Measurements from ENCODE around the gene SLC5A10.

DNA sequence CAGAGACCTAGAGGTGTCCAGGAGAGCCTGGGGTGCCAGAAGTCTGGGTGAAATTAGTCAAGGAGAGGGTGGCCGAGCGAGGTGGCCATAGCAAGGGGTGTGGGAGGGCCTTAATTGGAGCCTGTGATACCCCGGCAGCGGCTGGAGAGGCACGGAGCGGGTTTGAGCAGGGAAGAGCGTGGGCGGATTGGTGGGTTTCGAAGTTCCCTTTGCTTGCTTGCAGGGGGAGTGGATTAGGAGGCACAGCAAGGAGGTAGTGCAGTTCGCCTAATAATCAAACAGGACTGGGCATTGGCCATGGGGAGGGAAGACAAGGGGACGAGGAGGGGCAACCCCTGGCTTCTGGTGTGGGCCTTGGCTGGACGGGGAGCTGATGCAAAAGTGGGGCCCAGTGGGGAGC, 58.0 kb downstream of the SLC5A10 start:
- TF ChIP-seq, protein P1, sequence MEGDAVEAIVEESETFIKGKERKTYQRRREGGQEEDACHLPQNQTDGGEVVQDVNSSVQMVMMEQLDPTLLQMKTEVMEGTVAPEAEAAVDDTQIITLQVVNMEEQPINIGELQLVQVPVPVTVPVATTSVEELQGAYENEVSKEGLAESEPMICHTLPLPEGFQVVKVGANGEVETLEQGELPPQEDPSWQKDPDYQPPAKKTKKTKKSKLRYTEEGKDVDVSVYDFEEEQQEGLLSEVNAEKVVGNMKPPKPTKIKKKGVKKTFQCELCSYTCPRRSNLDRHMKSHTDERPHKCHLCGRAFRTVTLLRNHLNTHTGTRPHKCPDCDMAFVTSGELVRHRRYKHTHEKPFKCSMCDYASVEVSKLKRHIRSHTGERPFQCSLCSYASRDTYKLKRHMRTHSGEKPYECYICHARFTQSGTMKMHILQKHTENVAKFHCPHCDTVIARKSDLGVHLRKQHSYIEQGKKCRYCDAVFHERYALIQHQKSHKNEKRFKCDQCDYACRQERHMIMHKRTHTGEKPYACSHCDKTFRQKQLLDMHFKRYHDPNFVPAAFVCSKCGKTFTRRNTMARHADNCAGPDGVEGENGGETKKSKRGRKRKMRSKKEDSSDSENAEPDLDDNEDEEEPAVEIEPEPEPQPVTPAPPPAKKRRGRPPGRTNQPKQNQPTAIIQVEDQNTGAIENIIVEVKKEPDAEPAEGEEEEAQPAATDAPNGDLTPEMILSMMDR (IDR thresholded peaks at IDR 0.05; ENCODE audit: borderline replicate concordance, extremely low read depth, low read length, poor library complexity, severe bottlenecking): no peak
- no peak for TF ChIP-seq EZH2 (IDR thresholded peaks at IDR 0.05; ENCODE audit: borderline replicate concordance, low read depth, low read length, severe bottlenecking)

Measured in DND-41 (cell line).